Memory B cell (primary cell): Measurements from ENCODE around the gene FAM47C.
"Not testable (repeated sequence)": the region's sequence is repeated elsewhere in the genome, so short reads cannot be mapped to it uniquely, and the experiment has no call there.

ENCODE experiments used
- ATAC-seq: fragments of 150-1000 bp; cut with Tn5 transposase; 2 replicates; pipeline ENCODE4 v1.10.0; 2021; ENCODE audit warnings: low read depth, mild to moderate bottlenecking, moderate library complexity
- DNase-seq, 2 donors: peaks; one replicate each; pipeline ENCODE4 v3.0.0; 2022; ENCODE audit warnings: low spot score in 2 of 2
- H3K27ac Mint-ChIP-seq: one replicate; pipeline ENCODE4 v1.8.0; 2022; ENCODE audit warnings: mild to moderate bottlenecking, moderate library complexity, mixed read lengths
- H3K27me3 Mint-ChIP-seq: one replicate; pipeline ENCODE4 v1.8.0; 2022; ENCODE audit warnings: mixed read lengths
- H3K36me3 Mint-ChIP-seq: one replicate; pipeline ENCODE4 v1.8.0; 2022; ENCODE audit warnings: mild to moderate bottlenecking, mixed read lengths
- H3K4me1 Mint-ChIP-seq: one replicate; pipeline ENCODE4 v1.8.0; 2022; ENCODE audit warnings: mixed read lengths
- H3K4me3 Mint-ChIP-seq: one replicate; pipeline ENCODE4 v1.8.0; 2022; ENCODE audit warnings: mild to moderate bottlenecking, moderate library complexity, mixed read lengths
- H3K9me3 Mint-ChIP-seq: one replicate; pipeline ENCODE4 v1.8.0; 2022; ENCODE audit warnings: mixed read lengths

FAM47C gene

DNA sequence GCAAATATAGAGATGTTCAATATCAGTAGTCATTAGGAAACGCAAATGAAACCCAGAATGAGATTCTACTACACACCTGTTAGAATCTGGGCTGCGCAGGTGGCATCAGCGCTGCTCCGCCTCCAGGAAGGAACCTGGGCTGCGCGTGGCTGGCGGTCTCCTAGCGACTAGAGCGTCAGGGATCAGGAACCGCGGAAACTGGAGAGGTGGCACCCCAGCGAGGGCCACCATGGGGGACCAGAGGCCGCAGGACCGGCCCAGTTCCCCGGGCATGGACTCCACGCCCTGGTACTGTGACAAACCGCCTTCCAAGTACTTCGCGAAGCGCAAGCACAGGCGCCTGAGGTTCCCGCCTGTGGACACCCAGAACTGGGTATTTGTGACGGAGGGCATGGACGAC lies at the start of gene FAM47C:
Gene FAM47C, plus strand, starts transcription at position 185 of the 400 bp plus-strand sequence. Its CDS starts 45 bp downstream, at position 230.
- H3K9me3 Mint-ChIP-seq, H3K4me3 Mint-ChIP-seq, ATAC-seq, H3K36me3 Mint-ChIP-seq, H3K27me3 Mint-ChIP-seq, DNase-seq, H3K27ac Mint-ChIP-seq, H3K4me1 Mint-ChIP-seq: not testable (repeated sequence)

DNA sequence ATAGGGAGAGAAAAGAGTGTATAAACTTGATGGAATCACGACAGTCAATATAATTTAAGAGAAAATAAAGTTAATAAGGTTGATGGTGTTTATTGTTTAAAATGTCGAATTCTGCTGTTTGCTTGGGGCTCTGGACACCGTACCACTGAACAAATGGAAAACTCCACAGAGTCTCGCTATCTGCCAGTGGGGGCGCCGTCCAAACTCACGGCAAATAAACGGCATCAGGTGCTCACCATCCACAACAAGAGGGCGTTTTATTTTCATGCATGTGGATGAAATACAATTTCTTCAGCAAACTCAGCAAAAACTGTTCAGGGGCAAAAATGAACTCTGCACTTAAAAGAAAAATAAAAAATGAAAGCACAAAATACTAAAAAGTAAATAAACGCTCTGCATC lies 46.6 kb upstream of the FAM47C start:
- Mint-ChIP-seq H3K4me1 (no peaks in the 10 kb centered on the region), H3K36me3 (no peaks in the 10 kb centered on the region), H3K27me3 (peaks cover 2% of the 10 kb centered on the region), H3K27ac (no peak overlapping the region), H3K9me3 (peaks cover 2% of the 10 kb centered on the region), H3K4me3 (no peak overlapping the region)
- no peak for DNase-seq
- no peak for ATAC-seq

DNA sequence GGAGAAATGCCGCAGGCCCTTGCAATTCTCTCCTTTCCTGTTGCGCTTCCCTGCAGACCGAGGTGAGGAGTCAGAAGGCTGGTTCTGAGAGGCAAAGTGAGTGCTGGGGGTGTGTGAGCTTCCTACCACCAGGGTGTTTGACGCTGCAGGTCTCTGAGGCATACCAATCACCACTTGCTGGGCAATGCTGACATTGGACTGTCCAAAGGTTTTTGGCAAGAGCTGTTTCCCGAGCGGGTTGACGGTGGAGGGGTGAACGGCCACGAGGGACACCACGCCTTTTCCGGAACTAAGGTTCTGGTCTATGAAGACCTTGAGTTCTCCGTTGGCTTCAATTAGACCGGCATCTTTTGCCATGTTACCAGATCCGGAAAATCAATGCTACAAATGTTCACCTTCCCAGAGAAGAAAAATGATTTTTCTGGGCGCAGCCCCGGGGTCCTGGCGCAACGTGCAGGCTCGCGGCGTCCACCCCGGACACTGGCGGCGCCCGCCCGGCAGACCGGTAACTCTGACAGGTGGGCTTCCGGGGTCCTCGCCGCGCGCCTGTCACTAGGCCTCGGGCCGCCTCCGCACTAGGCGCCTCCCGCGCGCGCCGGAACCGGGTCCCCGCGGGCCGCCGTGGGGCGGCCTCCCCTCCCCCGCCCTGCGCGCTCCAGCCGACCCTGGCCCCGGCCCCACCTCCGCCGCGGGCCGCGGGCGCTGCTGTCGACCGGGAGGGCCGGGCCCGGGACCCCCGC lies 44.9 kb upstream of the FAM47C start:
- H3K9me3 Mint-ChIP-seq: peaks cover 3% of the 10 kb centered on the region
- no peaks in the 10 kb centered on the region for H3K4me1 Mint-ChIP-seq
- peaks cover 2% of the 10 kb centered on the region for H3K27me3 Mint-ChIP-seq
- no peak for ATAC-seq
- no peak overlapping the region for H3K27ac Mint-ChIP-seq
- DNase-seq: no peak
- no peaks in the 10 kb centered on the region for H3K36me3 Mint-ChIP-seq
- no peak overlapping the region for H3K4me3 Mint-ChIP-seq

DNA sequence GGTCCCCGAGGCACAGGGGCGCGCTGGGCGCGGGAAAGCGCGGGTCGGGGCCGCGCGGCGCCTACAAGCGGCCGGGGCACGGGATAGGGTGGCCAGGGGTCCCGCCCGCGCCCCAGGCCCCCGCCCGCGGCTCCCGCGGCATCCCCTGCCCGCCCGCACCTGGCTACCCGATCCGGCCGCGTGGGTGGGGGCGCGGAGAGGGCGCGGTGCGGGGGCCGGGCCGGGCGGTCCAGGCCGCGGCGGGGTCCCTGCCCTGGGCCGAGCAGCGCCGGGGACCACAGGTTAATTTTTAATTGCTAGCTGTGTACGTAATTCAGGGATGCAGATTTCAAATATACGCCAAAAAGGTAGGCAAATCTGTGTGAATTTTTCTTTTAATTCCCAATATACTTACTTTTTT lies 44.3 kb upstream of the FAM47C start:
- no peaks in the 10 kb centered on the region for H3K4me1 Mint-ChIP-seq
- no peaks in the 10 kb centered on the region for H3K27me3 Mint-ChIP-seq
- H3K9me3 Mint-ChIP-seq: peaks cover 1% of the 10 kb centered on the region
- DNase-seq (no peak), ATAC-seq (no peak)
- no peak overlapping the region for H3K4me3 Mint-ChIP-seq
- H3K27ac Mint-ChIP-seq: no peak overlapping the region
- H3K36me3 Mint-ChIP-seq: no peaks in the 10 kb centered on the region

DNA sequence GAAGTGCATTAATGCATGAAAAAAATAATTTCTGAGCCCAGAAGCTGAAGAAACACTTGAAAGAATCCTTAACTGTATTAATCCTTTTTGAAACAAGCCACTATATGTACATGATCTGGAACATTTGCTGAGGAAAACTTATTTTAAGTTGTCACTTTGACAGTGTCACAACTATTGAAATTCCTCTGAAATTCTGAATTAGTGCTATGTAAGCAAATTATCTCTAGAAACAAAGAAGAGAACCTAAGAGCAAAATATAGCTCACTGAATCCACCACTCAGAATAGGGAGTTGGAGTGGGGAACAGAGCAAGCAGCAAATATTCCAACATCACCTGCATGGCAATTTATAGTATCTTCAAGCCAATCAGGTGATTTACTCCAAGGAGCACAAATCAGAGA lies 34.6 kb upstream of the FAM47C start:
- DNase-seq (no peak), ATAC-seq (no peak)
- H3K9me3 Mint-ChIP-seq: no peaks in the 10 kb centered on the region
- H3K4me1 Mint-ChIP-seq: no peaks in the 10 kb centered on the region
- H3K4me3 Mint-ChIP-seq: no peak overlapping the region
- H3K36me3 Mint-ChIP-seq: no peaks in the 10 kb centered on the region
- no peak overlapping the region for H3K27ac Mint-ChIP-seq
- no peaks in the 10 kb centered on the region for H3K27me3 Mint-ChIP-seq

DNA sequence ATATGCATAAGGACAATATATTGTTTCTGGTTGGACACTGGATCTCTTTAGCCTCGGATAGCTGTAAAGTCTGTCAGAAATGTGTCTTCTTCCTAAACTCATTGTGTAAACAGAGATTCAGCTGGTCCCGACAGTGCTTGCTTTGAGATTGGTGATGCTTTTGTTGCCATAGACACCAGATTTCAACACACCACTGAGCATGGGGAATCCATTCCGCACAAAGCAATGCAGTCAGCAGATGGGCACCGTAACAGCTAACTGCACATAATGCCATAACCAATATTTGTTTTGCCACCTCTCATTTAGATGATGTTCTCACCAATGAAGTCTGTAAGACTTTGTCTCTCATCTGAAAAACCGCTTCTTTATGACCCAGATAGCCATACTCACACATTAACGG lies 33.3 kb upstream of the FAM47C start:
- Mint-ChIP-seq H3K27ac (no peak overlapping the region), H3K9me3 (no peaks in the 10 kb centered on the region), H3K4me1 (no peaks in the 10 kb centered on the region), H3K4me3 (no peak overlapping the region), H3K27me3 (no peaks in the 10 kb centered on the region), H3K36me3 (no peaks in the 10 kb centered on the region)
- ATAC-seq: no peak
- DNase-seq: no peak

DNA sequence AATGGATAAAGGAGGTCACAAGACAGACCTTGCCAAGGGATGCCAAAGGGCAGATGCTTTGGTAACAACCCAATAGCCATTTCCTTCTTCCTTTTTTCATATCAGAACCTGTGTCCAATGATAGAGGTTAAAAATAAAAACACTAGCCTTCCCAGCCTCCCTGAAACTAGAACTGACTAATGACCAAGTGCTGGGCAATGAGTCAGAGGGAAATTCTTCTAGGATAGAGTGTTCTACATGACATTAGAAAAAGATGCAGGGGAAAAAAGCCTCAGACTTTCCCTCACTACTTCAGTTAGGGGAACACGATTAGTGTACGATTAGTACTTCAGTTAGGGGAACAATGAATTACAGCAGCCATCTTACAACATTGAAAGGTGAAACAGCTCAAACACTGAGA lies 29.3 kb upstream of the FAM47C start:
- Mint-ChIP-seq H3K36me3 (no peaks in the 10 kb centered on the region), H3K4me1 (no peaks in the 10 kb centered on the region), H3K9me3 (no peaks in the 10 kb centered on the region), H3K27ac (no peak overlapping the region), H3K4me3 (no peak overlapping the region), H3K27me3 (peaks cover 6% of the 10 kb centered on the region)
- DNase-seq (no peak), ATAC-seq (no peak)

DNA sequence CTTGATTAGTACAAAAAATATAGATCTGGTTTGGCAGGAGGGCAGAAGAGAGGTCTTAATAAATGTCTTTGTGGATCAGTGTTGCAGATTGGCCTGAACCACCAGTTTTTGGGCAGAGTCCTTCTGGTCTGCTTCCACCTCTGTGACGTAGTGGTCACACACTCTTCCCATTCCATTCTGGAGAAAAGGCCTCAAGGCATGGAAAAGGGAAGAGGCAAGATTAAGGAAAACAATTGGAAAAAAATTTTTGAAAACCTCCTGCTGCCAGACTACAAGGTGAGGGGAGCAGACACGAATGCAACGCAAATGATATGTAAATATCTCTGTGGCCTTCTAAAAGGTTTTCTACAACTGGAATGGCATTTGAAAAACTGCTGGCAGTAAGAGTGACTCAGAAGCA lies 24.3 kb upstream of the FAM47C start:
- H3K36me3 Mint-ChIP-seq: no peaks in the 10 kb centered on the region
- DNase-seq (no peak), ATAC-seq (no peak)
- H3K27ac Mint-ChIP-seq: no peak overlapping the region
- H3K9me3 Mint-ChIP-seq: peaks cover 2% of the 10 kb centered on the region
- H3K4me3 Mint-ChIP-seq: no peak overlapping the region
- H3K27me3 Mint-ChIP-seq: peaks cover 9% of the 10 kb centered on the region
- peaks cover 3% of the 10 kb centered on the region for H3K4me1 Mint-ChIP-seq

DNA sequence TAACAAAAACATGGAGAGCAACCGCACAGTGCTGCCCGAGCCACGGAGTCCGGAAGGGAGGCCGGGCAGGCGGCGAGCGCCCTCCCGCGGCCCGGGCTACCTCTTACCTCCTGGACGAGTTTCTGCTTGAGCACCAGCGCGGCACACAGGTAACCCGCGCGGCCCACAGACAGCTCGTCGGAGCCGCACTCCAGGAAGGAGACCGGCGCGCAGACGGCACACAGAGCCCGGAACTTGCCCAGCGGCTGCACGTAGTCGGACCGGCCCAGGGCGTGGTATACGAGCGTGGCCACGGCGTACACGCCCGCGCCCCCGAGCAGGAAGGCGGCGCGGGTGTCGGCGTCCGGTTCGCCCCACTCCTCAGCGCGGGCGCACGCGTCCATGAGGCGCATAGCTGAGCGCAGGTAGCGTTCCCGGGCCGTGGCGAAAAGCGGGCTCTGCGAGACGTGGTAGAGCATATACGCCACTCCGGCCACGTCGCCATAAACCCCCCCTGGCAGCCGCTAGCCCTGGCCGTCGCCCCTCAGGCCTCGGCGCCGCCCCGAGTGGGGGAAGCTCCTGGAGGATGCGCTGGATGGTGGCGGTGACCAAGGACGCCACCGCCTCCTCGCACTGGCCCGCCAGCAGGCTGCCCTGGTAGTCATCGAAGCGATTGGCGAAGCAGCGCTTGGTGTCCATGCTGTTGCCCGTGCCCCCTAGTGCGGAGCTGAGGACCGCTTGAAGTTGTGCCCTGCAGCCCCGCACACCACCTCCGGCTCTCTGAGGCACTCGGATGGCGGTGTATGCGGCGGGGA lies 22.6 kb upstream of the FAM47C start:
- not testable (repeated sequence) for ATAC-seq, H3K27me3 Mint-ChIP-seq, H3K4me1 Mint-ChIP-seq, H3K27ac Mint-ChIP-seq, H3K4me3 Mint-ChIP-seq, H3K36me3 Mint-ChIP-seq, DNase-seq, H3K9me3 Mint-ChIP-seq

DNA sequence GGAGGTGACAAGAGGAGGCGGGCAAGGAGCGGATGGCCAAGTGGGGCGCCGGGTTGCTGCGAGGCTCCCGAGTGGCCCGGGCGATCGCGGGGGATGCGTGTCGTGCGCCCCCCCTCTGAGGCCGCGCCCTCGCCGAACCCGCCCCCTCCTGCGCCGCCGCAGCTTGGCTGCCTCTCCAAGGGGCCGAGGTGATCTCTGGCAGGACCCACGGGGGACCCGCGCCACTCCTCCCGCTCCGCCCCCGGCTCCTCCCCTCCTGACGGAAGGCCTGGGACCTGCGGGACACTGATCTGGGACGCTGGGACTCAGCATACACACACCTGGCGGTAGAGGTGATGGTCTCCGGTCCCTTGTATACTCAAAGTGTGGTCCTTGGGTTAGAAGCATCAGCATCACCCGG lies 21.9 kb upstream of the FAM47C start:
- ATAC-seq: no peak
- H3K36me3 Mint-ChIP-seq: no peaks in the 10 kb centered on the region
- DNase-seq: no peak
- H3K27ac Mint-ChIP-seq: no peak overlapping the region
- H3K9me3 Mint-ChIP-seq: peaks cover 2% of the 10 kb centered on the region
- no peak overlapping the region for H3K4me3 Mint-ChIP-seq
- H3K27me3 Mint-ChIP-seq: peaks cover 7% of the 10 kb centered on the region
- H3K4me1 Mint-ChIP-seq: peaks cover 3% of the 10 kb centered on the region

DNA sequence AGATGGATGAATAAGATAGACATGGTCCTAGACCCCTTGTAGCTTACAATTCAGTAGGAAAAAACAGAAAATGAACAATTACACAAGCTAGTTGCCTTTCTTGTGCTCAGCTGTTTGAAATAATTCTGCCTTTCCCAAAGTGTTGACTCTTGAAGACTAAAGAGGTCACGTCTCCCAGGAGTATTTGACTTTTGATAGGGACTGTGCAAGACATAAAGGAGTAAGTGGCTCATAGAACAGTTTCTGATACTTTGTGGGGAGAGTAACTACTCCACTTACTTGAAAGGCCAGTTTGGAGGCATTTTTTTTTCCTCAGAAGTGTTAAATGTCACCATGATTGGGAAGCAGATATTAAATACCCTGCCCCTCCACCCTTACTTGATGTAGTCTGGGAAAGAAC lies 21.0 kb upstream of the FAM47C start:
- H3K36me3 Mint-ChIP-seq, H3K27ac Mint-ChIP-seq, H3K9me3 Mint-ChIP-seq, H3K4me3 Mint-ChIP-seq, H3K27me3 Mint-ChIP-seq, ATAC-seq, H3K4me1 Mint-ChIP-seq, DNase-seq: not testable (repeated sequence)

DNA sequence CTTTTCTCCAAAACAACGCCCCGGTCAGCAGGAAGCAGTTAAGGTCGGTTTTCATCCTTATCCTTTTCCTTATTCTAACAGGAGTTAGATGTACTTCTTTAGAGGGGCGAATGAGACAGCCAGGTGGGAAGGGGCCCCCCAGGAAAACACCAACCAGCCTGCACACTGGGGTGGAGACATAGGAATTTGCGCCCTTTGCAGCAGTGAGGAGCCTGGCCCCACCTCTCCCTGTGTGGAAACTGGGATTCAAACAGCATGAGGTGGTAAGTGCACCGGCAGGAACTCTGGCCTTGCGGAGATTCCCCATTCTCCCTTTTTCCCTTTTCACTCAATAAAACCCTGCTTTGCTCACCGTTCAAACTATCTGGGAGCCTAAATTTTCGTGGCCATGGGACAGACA lies 8.0 kb upstream of the FAM47C start:
- Mint-ChIP-seq H3K9me3 (no peaks in the 10 kb centered on the region), H3K4me1 (no peaks in the 10 kb centered on the region), H3K4me3 (no peak overlapping the region), H3K36me3 (no peaks in the 10 kb centered on the region), H3K27me3 (no peaks in the 10 kb centered on the region), H3K27ac (no peak overlapping the region)
- no peak for DNase-seq
- no peak for ATAC-seq

DNA sequence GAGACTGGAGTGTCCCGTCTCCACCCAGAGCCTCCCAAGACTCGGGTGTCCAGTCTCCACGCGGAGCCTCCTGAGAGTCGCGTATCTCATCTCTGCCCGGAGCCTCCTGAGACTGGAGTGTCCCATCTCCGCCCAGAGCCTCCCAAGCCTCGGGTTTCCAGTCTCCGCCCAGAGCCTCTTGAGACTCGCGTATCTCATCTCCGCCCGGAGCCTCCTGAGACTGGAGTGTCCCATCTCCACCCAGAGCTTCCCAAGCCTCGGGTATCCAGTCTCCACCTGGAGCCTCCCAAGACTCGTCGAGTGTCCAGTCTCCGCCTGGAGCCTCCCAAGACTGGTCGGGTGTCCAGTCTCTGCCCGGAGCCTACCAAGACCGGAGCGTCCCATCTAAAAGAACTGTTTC lies 2.3 kb downstream of the FAM47C start:
- Mint-ChIP-seq H3K27ac (no peak overlapping the region), H3K4me3 (no peak overlapping the region), H3K36me3 (no peaks in the 10 kb centered on the region), H3K9me3 (no peaks in the 10 kb centered on the region), H3K27me3 (no peaks in the 10 kb centered on the region), H3K4me1 (no peaks in the 10 kb centered on the region)
- ATAC-seq (no peak), DNase-seq (no peak)

DNA sequence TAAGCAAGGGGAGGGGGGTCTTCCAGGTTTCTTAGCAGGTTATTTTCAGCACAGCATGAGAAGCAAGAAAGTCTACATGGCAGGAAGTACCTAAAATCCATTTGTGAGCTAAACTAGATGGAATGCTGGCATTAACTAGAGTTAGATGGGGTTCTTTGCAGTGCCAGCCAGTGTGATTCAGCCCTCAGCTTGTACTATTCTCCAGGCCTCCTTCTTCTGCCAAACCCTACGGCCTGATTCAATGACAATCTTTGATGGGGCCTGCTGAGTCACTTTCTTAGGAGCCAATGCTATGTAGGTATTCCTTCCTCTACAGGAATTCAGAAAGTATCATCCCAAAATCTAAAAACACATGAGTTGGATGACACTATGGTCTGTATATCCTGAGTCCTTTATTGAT lies 26.1 kb downstream of the FAM47C start:
- not testable (repeated sequence) for H3K36me3 Mint-ChIP-seq, H3K27me3 Mint-ChIP-seq, DNase-seq, H3K4me1 Mint-ChIP-seq, ATAC-seq, H3K27ac Mint-ChIP-seq, H3K9me3 Mint-ChIP-seq, H3K4me3 Mint-ChIP-seq
